Endothelial cell of umbilical vein (primary cell): ENCODE data around the gene FUT8.

Experiments used
- MYC ChIP-seq: IDR thresholded peaks from one replicate; pipeline ENCODE4 v1.6.1; 2011; ENCODE audit warnings: mild to moderate bottlenecking, low read depth, low read length
- POLR2A ChIP-seq: IDR thresholded peaks from 2 replicates; pipeline ENCODE4 v1.6.1; 2012; ENCODE audit warnings: low read depth, mild to moderate bottlenecking, control low read depth, low read length
- TF ChIP-seq, protein P1 (sequence below), 2 donors: IDR thresholded peaks; 1 replicate in 1 of 2; 2 replicates in 1 of 2; pipeline ENCODE4 v1.5.1; 2011; ENCODE audit warnings: low read length in 2 of 2, mild to moderate bottlenecking in 2 of 2, moderate library complexity in 2 of 2, control low read depth in 1 of 2, inconsistent platforms in 1 of 2, low read depth in 1 of 2; ENCODE audit not compliant: insufficient read depth in 1 of 2; ENCODE audit errors: extremely low read depth in 1 of 2

- TF ChIP-seq, protein P1, sequence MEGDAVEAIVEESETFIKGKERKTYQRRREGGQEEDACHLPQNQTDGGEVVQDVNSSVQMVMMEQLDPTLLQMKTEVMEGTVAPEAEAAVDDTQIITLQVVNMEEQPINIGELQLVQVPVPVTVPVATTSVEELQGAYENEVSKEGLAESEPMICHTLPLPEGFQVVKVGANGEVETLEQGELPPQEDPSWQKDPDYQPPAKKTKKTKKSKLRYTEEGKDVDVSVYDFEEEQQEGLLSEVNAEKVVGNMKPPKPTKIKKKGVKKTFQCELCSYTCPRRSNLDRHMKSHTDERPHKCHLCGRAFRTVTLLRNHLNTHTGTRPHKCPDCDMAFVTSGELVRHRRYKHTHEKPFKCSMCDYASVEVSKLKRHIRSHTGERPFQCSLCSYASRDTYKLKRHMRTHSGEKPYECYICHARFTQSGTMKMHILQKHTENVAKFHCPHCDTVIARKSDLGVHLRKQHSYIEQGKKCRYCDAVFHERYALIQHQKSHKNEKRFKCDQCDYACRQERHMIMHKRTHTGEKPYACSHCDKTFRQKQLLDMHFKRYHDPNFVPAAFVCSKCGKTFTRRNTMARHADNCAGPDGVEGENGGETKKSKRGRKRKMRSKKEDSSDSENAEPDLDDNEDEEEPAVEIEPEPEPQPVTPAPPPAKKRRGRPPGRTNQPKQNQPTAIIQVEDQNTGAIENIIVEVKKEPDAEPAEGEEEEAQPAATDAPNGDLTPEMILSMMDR (IDR thresholded peaks at IDR 0.05; ENCODE audit: extremely low read depth in 1 of 2, insufficient read depth in 1 of 2, low read depth in 1 of 2, low read length in 2 of 2), result no peak
- TF ChIP-seq POLR2A (no peak), MYC (no peak)
These were observed 154.4 kb downstream of the FUT8 start for GRCh38 chr14:65566820-65567522.
